Subcutaneous abdominal adipose tissue (tissue), 5 donors: Measurements from ENCODE around the gene IGFL1.
"Not testable (repeated sequence)": the region's sequence is repeated elsewhere in the genome, so short reads cannot be mapped to it uniquely, and the experiment has no call there.

Experiments
- H3K27ac ChIP-seq: one replicate; pipeline ENCODE4 v1.7.0; 2013; ENCODE audit warnings: low read depth, mild to moderate bottlenecking, inconsistent platforms, low read length, moderate library complexity
- H3K27me3 ChIP-seq, 5 donors: one replicate each; pipeline ENCODE4 v1.7.0; 2013; ENCODE audit warnings: low read length in 5 of 5, inconsistent platforms in 1 of 5; ENCODE audit not compliant: control insufficient read depth in 5 of 5, insufficient read depth in 4 of 5
- H3K36me3 ChIP-seq, 5 donors: one replicate each; pipeline ENCODE4 v1.7.0; 2013; ENCODE audit warnings: low read length in 5 of 5; ENCODE audit not compliant: control insufficient read depth in 5 of 5, insufficient read depth in 5 of 5
- H3K4me1 ChIP-seq, 5 donors: one replicate each; pipeline ENCODE4 v1.7.0; 2013; ENCODE audit warnings: low read length in 5 of 5, mild to moderate bottlenecking in 3 of 5, moderate library complexity in 1 of 5; ENCODE audit not compliant: control insufficient read depth in 5 of 5, insufficient read depth in 5 of 5
- H3K4me3 ChIP-seq, 5 donors: one replicate each; pipeline ENCODE4 v1.7.0; 2013; ENCODE audit warnings: low read length in 5 of 5, low read depth in 1 of 5
- H3K9ac ChIP-seq, 5 donors: one replicate each; pipeline ENCODE4 v1.7.0; 2013; ENCODE audit warnings: low read length in 5 of 5, mild to moderate bottlenecking in 4 of 5, moderate library complexity in 3 of 5
- H3K9me3 ChIP-seq, 5 donors: one replicate each; pipeline ENCODE4 v1.7.0; 2013; ENCODE audit warnings: low read length in 5 of 5; ENCODE audit not compliant: control insufficient read depth in 5 of 5
- donor health status: healthy.
- donor health status: healthy.
- donor health status: healthy.
- donor health status: healthy.
- donor health status: healthy.

The IGFL1 gene

DNA sequence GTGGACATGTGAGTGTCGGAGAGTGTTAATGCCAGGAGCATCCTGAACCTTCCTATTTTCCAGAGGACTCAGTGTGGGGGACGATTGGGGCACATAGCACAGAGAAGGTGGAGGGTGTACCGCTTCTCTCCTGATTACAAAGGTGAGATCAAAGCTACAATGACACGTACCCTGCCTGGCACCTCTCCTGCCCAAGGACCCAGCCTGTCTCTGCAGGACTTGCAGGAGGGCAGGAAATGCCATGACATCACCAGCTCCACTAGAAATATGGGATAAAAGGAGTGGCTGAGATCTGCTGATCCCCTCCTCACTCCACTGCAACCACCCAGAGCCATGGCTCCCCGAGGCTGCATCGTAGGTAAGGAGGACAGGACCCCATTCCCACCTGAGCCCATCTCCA is at the start of gene IGFL1:
Gene IGFL1, plus strand, starts transcription at position 301 of the 400 bp plus-strand sequence. Its CDS starts 33 bp downstream, at position 334.
- Histone ChIP-seq H3K27ac (no peak within 1 kb of the TSS), H3K4me1 (peaks cover 0 to 9% (median 0%) of the 10 kb centered on the region in 5 donors), H3K27me3 (peaks cover 13 to 39% (median 17%) of the 10 kb centered on the region in 5 donors), H3K4me3 (no peak within 1 kb of the TSS), H3K36me3 (no peaks in the 10 kb centered on the region), H3K9me3 (no peaks in the 10 kb centered on the region), H3K9ac (no peak within 1 kb of the TSS)

DNA sequence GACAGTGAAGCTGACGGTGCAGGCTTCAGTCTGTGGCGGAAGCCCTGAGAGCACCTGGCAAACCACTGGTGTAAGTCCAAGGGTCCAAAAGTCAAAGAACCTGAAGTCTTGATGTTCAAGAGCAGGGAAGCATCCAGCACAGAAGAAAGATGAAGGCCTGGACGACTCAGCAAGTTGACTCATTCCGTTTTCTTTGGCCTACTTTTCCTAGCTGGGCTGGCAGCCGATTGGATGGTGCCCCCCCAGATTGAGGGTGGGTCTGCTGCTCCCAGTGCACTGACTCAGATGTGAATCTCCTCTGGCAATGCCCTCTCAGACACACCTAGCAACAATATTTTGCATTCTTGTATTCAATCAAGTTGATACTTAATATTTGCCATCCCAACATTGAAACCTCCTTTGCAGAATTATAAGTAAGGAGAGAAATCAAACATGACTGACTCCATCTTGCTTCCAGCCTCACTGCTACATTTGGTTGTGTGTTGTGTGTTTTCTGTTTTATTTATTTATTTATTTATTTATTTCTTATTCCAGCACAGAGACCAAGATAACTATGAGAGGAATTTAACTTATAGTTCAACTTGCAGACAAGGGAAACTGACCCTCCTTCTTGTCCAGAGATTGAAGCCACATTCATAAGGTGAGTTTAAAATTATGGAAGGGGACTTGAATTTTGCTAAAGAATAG is 48.7 kb upstream of the IGFL1 start:
- H3K9me3 ChIP-seq, result no peaks in the 10 kb centered on the region
- no peaks in the 10 kb centered on the region for H3K36me3 ChIP-seq
- H3K27me3 ChIP-seq, result peaks cover 0 to 12% (median 9%) of the 10 kb centered on the region in 5 donors
- H3K4me1 ChIP-seq, result peaks cover 0 to 3% (median 0%) of the 10 kb centered on the region in 5 donors
- no peak overlapping the region for H3K9ac ChIP-seq
- H3K27ac ChIP-seq, result no peak overlapping the region
- H3K4me3 ChIP-seq, result no peak overlapping the region

DNA sequence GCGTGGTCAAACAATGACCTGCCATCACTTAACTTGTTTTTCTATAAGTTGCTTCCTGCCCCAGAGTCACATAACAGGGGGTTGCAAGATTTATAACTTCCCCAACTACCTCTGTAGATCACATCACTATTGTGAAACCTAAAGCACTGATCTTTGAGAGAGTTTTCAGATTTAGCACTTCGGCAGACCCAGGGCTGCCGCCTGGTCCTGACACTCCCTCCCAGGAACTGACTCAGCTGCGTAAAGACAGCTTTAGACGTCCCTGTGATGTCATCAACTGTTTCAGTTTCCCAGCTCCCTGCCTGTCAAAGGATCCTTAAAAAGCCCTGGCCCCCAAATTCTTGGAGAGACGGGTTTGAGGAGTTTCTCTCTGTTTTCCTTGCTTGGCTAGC is 48.2 kb upstream of the IGFL1 start:
- Histone ChIP-seq H3K27ac (no peak overlapping the region), H3K27me3 (peaks cover 0 to 10% (median 9%) of the 10 kb centered on the region in 5 donors), H3K4me3 (no peak overlapping the region), H3K9ac (no peak overlapping the region), H3K9me3 (no peaks in the 10 kb centered on the region), H3K36me3 (no peaks in the 10 kb centered on the region), H3K4me1 (peaks cover 0 to 3% (median 0%) of the 10 kb centered on the region in 5 donors)

DNA sequence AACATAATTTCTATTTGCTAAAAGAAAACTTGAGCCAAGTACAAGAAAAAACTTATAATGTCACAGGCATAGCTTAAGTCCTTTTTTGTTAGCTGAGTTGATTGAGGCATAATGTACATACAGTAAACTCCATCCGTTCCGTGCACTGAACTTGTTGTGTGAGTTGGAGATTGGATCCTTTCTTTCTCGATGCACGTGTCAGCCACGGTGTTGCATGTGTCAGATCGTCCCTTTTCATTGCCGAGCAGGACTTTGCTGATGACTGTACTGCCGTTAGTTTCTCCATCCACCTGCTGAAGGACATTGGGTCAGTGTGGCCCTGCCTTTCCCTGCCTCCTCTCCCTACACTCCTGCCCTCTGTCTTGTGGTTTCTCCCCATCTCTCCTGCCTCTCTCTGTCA is 47.1 kb upstream of the IGFL1 start:
- H3K27ac ChIP-seq, result no peak overlapping the region
- H3K9ac ChIP-seq, result no peak overlapping the region
- no peaks in the 10 kb centered on the region for H3K9me3 ChIP-seq
- H3K36me3 ChIP-seq, result no peaks in the 10 kb centered on the region
- no peak overlapping the region for H3K4me3 ChIP-seq
- peaks cover 0 to 9% (median 7%) of the 10 kb centered on the region in 5 donors for H3K27me3 ChIP-seq
- H3K4me1 ChIP-seq, result peaks cover 0 to 3% (median 0%) of the 10 kb centered on the region in 5 donors

- not testable (repeated sequence) for H3K36me3 ChIP-seq, H3K9ac ChIP-seq, H3K9me3 ChIP-seq, H3K4me3 ChIP-seq, H3K27ac ChIP-seq, H3K4me1 ChIP-seq
- H3K27me3 ChIP-seq, result peaks cover 0 to 15% (median 8%) of the 10 kb centered on the region in 5 donors
Observed at GRCh38 chr19:46184775-46185710, 44.5 kb upstream of the IGFL1 start.

DNA sequence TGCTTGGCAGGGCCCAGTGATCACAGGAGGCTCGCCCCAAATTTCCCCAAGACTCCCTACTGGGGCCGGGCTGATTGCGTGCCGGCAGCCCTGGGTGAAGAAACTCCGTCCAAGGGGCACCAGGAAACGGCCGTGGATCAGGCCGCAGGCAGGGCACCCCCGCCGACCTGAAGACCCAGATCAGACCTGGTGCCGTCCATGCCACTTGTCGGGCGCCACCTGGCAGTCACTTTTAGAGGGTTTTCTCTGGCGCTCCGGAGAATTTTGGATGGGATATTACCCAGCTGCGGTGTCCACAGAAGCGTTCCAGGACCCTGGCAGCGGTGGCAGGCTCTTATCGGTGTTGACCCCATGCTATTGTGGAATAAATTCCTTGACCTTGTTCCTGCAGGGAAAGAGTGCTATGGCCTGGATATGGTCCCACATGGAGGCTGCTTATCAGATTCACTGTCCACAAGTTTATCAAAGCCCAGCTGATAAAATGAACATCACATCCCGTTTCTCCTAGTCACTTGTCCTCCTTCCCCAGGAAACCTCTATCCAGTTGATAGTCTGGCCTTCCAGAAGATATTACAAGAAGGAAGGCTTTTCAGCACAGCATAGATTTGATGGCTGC is 43.3 kb upstream of the IGFL1 start:
- no peak overlapping the region for H3K4me3 ChIP-seq
- H3K36me3 ChIP-seq, result no peaks in the 10 kb centered on the region
- H3K27ac ChIP-seq, result no peak overlapping the region
- peaks cover 0 to 3% (median 0%) of the 10 kb centered on the region in 5 donors for H3K4me1 ChIP-seq
- H3K27me3 ChIP-seq, result peaks cover 0 to 21% (median 14%) of the 10 kb centered on the region in 5 donors
- no peaks in the 10 kb centered on the region for H3K9me3 ChIP-seq
- no peak overlapping the region for H3K9ac ChIP-seq

DNA sequence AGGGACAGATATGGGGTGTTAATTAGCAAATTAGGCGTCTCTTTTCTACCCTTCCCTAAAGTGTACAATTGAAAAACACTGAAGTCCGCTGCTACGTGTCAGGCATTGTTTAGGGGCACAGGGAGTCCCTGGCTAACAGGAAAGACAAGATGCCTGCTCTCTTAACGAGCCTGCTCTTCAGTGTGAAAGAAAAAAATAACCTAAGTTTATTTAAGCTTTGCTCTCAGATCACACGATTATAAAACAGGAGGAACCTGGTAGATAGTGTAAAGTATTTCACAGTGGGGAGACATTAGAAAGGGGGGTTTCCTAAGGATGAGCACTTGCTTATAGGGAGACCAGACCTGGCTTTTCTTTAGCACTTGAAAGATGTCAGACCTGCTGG is 42.8 kb upstream of the IGFL1 start:
- Histone ChIP-seq H3K27ac (no peak overlapping the region), H3K9me3 (no peaks in the 10 kb centered on the region), H3K4me1 (peaks cover 0 to 3% (median 0%) of the 10 kb centered on the region in 5 donors), H3K9ac (no peak overlapping the region), H3K27me3 (peaks cover 0 to 21% (median 15%) of the 10 kb centered on the region in 5 donors), H3K36me3 (no peaks in the 10 kb centered on the region), H3K4me3 (no peak overlapping the region)

GRCh38 chr19:46189971-46190888 is 39.3 kb upstream of the IGFL1 start:
- Histone ChIP-seq H3K27ac (no peak overlapping the region), H3K27me3 (peaks cover 0 to 28% (median 17%) of the 10 kb centered on the region in 5 donors), H3K4me3 (no peak overlapping the region), H3K36me3 (no peaks in the 10 kb centered on the region), H3K9ac (no peak overlapping the region), H3K9me3 (no peaks in the 10 kb centered on the region), H3K4me1 (peaks cover 0 to 5% (median 0%) of the 10 kb centered on the region in 5 donors)

GRCh38 chr19:46191356-46191755 is 38.2 kb upstream of the IGFL1 start:
- Histone ChIP-seq H3K27ac (no peak overlapping the region), H3K9me3 (no peaks in the 10 kb centered on the region), H3K9ac (no peak overlapping the region), H3K4me3 (no peak overlapping the region), H3K27me3 (peaks cover 0 to 36% (median 24%) of the 10 kb centered on the region in 5 donors), H3K36me3 (no peaks in the 10 kb centered on the region), H3K4me1 (peaks cover 0 to 5% (median 0%) of the 10 kb centered on the region in 5 donors)
